K562 (cell line): Measurements from ENCODE around the gene CSRNP2. TPM values are rescaled to one million over a fixed set of nuclear protein-coding genes. Genes with fewer than 3 reads are reported as not detected.

Experiments used
- MAZ ChIP-seq, 2 experiments: fragments of 450-650 bp in 1 of 2; sonication (generic) in 1 of 2; formaldehyde crosslinking; IDR thresholded peaks in 1 of 2; conservative IDR thresholded peaks in 1 of 2; 2 replicates each; pipeline versions ENCODE4 v1.4.0 to v1.5.0; 2020; ENCODE audit warnings: mild to moderate bottlenecking in 1 of 2, missing genetic modification reagents in 1 of 2
- MBD2 ChIP-seq: sonication (generic); IDR thresholded peaks from 2 replicates; pipeline ENCODE4 v1.6.1; 2016; ENCODE audit warnings: low read depth, borderline replicate concordance
- NCOR1 ChIP-seq: fragments of 450-650 bp; IDR thresholded peaks from 2 replicates; pipeline ENCODE4 v1.6.1; 2016; ENCODE audit warnings: mild to moderate bottlenecking, moderate library complexity
- POLR2A ChIP-seq: fragments of 450-650 bp; conservative IDR thresholded peaks from 2 replicates; pipeline ENCODE4 v1.6.1; 2016
- PURB ChIP-seq: sonication (generic); formaldehyde crosslinking; IDR thresholded peaks from 2 replicates; pipeline ENCODE4 v1.9.0; 2021; ENCODE audit warnings: low read depth, mild to moderate bottlenecking, missing genetic modification reagents
- SOX6 ChIP-seq: fragments of 450-650 bp; IDR thresholded peaks from 2 replicates; pipeline ENCODE4 v1.6.1; 2014; ENCODE audit warnings: mild to moderate bottlenecking
- polyA plus RNA-seq, 8 experiments: library from polyadenylated mRNA; depleted of rRNA in 4 of 8; stranded (reverse) in 5 of 8; unstranded in 3 of 8; fragments of >200 nt; fragmentation: Nextera tagmentation in 2 of 8; fragmentation: Illumina TruSeq in 1 of 8; extraction: Ambion mirVana in 2 of 8; extraction: Trizol in 1 of 8; gene quantifications; 2 replicates each; pipeline versions ENCODE4 v1.2.1 to v1.2.3, GENCODE V29; 2011 to 2014; ENCODE audit warnings: inconsistent platforms in 1 of 8, missing spikeins in 1 of 8
- total RNA-seq, 7 experiments: library from RNA; depleted of rRNA in 6 of 7; stranded (reverse); fragments of >200 nt in 6 of 7; fragmentation: Illumina TruSeq in 2 of 7; extraction: Trizol in 2 of 7; gene quantifications; 2 replicates each; pipeline versions ENCODE4 v1.2.1 to v1.2.3, GENCODE V29; 2011 to 2021; ENCODE audit warnings: low replicate concordance in 1 of 7
- TF ChIP-seq, protein P1 (sequence below): fragments of 450-650 bp; IDR thresholded peaks from 2 replicates; pipeline ENCODE4 v1.7.1; 2018; ENCODE audit warnings: mild to moderate bottlenecking, low read depth; ENCODE audit not compliant: partially characterized antibody
- TF ChIP-seq, protein P2 (sequence below): fragments of 450-650 bp; IDR thresholded peaks from 2 replicates; pipeline ENCODE4 v1.6.1; 2016; ENCODE audit warnings: mild to moderate bottlenecking, moderate library complexity
- TF ChIP-seq, protein P3 (sequence below), 2 experiments: fragments of 450-650 bp in 1 of 2; IDR thresholded peaks; 2 replicates each; pipeline ENCODE4 v1.6.1; 2011 to 2017; ENCODE audit warnings: low read depth in 2 of 2, antibody characterized with exemption in 1 of 2, borderline replicate concordance in 1 of 2, low read length in 1 of 2, mild to moderate bottlenecking in 1 of 2, mixed read lengths in 1 of 2; ENCODE audit not compliant: control insufficient read depth in 1 of 2

CSRNP2 gene
- total and polyA plus RNA-seq, 9 of the 15 experiments (the other 6 are each of a cell fraction or from before 2014, with no cell fraction given), result 1.6 to 13.9 (median 5.9) TPM

DNA sequence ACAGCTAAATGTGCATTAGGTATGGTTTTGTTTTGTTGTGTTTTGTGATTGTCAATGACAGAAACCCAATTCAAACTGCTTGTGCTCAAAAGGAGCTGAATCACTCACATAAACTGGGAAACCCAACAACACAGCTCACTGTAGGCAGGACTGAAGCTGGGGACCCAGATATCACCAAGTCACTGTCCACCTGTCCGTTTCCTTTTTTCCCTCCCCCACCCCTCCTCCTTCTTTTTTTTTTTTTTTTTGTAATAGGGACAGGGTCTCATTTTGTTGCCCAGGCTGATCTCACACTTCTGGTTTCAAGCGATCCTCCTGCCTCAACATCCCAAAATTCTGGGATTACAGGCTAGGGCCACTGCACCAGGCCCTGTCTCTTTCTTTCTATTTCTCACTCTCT is 50.3 kb downstream of the CSRNP2 start (continued):
- TF ChIP-seq, protein P1, sequence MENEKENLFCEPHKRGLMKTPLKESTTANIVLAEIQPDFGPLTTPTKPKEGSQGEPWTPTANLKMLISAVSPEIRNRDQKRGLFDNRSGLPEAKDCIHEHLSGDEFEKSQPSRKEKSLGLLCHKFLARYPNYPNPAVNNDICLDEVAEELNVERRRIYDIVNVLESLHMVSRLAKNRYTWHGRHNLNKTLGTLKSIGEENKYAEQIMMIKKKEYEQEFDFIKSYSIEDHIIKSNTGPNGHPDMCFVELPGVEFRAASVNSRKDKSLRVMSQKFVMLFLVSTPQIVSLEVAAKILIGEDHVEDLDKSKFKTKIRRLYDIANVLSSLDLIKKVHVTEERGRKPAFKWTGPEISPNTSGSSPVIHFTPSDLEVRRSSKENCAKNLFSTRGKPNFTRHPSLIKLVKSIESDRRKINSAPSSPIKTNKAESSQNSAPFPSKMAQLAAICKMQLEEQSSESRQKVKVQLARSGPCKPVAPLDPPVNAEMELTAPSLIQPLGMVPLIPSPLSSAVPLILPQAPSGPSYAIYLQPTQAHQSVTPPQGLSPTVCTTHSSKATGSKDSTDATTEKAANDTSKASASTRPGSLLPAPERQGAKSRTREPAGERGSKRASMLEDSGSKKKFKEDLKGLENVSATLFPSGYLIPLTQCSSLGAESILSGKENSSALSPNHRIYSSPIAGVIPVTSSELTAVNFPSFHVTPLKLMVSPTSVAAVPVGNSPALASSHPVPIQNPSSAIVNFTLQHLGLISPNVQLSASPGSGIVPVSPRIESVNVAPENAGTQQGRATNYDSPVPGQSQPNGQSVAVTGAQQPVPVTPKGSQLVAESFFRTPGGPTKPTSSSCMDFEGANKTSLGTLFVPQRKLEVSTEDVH, result no peak
- TF ChIP-seq MBD2 (no peak), PURB (CRISPR knock-in tag) (no peak), SOX6 (no peak), NCOR1 (no peak), MAZ (CRISPR knock-in tag; conservative IDR thresholded peaks at IDR 0.05 in 1 of 2, IDR thresholded peaks at IDR 0.05 in 1 of 2) (no peak), POLR2A (no peak)
- TF ChIP-seq, protein P2, sequence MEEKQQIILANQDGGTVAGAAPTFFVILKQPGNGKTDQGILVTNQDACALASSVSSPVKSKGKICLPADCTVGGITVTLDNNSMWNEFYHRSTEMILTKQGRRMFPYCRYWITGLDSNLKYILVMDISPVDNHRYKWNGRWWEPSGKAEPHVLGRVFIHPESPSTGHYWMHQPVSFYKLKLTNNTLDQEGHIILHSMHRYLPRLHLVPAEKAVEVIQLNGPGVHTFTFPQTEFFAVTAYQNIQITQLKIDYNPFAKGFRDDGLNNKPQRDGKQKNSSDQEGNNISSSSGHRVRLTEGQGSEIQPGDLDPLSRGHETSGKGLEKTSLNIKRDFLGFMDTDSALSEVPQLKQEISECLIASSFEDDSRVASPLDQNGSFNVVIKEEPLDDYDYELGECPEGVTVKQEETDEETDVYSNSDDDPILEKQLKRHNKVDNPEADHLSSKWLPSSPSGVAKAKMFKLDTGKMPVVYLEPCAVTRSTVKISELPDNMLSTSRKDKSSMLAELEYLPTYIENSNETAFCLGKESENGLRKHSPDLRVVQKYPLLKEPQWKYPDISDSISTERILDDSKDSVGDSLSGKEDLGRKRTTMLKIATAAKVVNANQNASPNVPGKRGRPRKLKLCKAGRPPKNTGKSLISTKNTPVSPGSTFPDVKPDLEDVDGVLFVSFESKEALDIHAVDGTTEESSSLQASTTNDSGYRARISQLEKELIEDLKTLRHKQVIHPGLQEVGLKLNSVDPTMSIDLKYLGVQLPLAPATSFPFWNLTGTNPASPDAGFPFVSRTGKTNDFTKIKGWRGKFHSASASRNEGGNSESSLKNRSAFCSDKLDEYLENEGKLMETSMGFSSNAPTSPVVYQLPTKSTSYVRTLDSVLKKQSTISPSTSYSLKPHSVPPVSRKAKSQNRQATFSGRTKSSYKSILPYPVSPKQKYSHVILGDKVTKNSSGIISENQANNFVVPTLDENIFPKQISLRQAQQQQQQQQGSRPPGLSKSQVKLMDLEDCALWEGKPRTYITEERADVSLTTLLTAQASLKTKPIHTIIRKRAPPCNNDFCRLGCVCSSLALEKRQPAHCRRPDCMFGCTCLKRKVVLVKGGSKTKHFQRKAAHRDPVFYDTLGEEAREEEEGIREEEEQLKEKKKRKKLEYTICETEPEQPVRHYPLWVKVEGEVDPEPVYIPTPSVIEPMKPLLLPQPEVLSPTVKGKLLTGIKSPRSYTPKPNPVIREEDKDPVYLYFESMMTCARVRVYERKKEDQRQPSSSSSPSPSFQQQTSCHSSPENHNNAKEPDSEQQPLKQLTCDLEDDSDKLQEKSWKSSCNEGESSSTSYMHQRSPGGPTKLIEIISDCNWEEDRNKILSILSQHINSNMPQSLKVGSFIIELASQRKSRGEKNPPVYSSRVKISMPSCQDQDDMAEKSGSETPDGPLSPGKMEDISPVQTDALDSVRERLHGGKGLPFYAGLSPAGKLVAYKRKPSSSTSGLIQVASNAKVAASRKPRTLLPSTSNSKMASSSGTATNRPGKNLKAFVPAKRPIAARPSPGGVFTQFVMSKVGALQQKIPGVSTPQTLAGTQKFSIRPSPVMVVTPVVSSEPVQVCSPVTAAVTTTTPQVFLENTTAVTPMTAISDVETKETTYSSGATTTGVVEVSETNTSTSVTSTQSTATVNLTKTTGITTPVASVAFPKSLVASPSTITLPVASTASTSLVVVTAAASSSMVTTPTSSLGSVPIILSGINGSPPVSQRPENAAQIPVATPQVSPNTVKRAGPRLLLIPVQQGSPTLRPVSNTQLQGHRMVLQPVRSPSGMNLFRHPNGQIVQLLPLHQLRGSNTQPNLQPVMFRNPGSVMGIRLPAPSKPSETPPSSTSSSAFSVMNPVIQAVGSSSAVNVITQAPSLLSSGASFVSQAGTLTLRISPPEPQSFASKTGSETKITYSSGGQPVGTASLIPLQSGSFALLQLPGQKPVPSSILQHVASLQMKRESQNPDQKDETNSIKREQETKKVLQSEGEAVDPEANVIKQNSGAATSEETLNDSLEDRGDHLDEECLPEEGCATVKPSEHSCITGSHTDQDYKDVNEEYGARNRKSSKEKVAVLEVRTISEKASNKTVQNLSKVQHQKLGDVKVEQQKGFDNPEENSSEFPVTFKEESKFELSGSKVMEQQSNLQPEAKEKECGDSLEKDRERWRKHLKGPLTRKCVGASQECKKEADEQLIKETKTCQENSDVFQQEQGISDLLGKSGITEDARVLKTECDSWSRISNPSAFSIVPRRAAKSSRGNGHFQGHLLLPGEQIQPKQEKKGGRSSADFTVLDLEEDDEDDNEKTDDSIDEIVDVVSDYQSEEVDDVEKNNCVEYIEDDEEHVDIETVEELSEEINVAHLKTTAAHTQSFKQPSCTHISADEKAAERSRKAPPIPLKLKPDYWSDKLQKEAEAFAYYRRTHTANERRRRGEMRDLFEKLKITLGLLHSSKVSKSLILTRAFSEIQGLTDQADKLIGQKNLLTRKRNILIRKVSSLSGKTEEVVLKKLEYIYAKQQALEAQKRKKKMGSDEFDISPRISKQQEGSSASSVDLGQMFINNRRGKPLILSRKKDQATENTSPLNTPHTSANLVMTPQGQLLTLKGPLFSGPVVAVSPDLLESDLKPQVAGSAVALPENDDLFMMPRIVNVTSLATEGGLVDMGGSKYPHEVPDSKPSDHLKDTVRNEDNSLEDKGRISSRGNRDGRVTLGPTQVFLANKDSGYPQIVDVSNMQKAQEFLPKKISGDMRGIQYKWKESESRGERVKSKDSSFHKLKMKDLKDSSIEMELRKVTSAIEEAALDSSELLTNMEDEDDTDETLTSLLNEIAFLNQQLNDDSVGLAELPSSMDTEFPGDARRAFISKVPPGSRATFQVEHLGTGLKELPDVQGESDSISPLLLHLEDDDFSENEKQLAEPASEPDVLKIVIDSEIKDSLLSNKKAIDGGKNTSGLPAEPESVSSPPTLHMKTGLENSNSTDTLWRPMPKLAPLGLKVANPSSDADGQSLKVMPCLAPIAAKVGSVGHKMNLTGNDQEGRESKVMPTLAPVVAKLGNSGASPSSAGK, result no peak
- TF ChIP-seq, protein P3, sequence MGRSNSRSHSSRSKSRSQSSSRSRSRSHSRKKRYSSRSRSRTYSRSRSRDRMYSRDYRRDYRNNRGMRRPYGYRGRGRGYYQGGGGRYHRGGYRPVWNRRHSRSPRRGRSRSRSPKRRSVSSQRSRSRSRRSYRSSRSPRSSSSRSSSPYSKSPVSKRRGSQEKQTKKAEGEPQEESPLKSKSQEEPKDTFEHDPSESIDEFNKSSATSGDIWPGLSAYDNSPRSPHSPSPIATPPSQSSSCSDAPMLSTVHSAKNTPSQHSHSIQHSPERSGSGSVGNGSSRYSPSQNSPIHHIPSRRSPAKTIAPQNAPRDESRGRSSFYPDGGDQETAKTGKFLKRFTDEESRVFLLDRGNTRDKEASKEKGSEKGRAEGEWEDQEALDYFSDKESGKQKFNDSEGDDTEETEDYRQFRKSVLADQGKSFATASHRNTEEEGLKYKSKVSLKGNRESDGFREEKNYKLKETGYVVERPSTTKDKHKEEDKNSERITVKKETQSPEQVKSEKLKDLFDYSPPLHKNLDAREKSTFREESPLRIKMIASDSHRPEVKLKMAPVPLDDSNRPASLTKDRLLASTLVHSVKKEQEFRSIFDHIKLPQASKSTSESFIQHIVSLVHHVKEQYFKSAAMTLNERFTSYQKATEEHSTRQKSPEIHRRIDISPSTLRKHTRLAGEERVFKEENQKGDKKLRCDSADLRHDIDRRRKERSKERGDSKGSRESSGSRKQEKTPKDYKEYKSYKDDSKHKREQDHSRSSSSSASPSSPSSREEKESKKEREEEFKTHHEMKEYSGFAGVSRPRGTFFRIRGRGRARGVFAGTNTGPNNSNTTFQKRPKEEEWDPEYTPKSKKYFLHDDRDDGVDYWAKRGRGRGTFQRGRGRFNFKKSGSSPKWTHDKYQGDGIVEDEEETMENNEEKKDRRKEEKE (IDR thresholded peaks at IDR 0.05; ENCODE audit: borderline replicate concordance in 1 of 2, control insufficient read depth in 1 of 2, low read depth in 2 of 2, low read length in 1 of 2), result no peak
